HG03064 (cell line): ENCODE data around the gene PFKFB3.

ENCODE experiments used
- ATAC-seq: cut with Tn5 transposase; IDR thresholded peaks from one replicate; pipeline ENCODE4 v1.9.1; 2021; ENCODE audit warnings: low read depth; ENCODE audit not compliant: unreplicated experiment

The PFKFB3 gene

GRCh38 chr10:6217611-6218010 is 14.9 kb downstream of the PFKFB3 start:
- no peak for ATAC-seq

GRCh38 chr10:6218692-6219493 is 16.2 kb downstream of the PFKFB3 start:
- ATAC-seq, result no peak

GRCh38 chr10:6219494-6219836 is 16.7 kb downstream of the PFKFB3 start:
- ATAC-seq, result no peak

- ATAC-seq, result no peak
These were observed 17.9 kb downstream of the PFKFB3 start for GRCh38 chr10:6220418-6221191.

GRCh38 chr10:6221192-6221940 is 18.6 kb downstream of the PFKFB3 start:
- no peak for ATAC-seq

GRCh38 chr10:6221971-6222751 is 19.4 kb downstream of the PFKFB3 start:
- ATAC-seq, result no peak

- ATAC-seq, result no peak
These were observed 20.0 kb downstream of the PFKFB3 start for GRCh38 chr10:6222755-6223154.

- no peak for ATAC-seq
These were observed 21.2 kb downstream of the PFKFB3 start for GRCh38 chr10:6223981-6224380.

- no peak for ATAC-seq
These were observed 22.0 kb downstream of the PFKFB3 start for GRCh38 chr10:6224781-6225180.

GRCh38 chr10:6225263-6225814 is 22.6 kb downstream of the PFKFB3 start:
- no peak for ATAC-seq

GRCh38 chr10:6226216-6226615 is 23.5 kb downstream of the PFKFB3 start:
- no peak for ATAC-seq

GRCh38 chr10:6227346-6227745 is 24.6 kb downstream of the PFKFB3 start:
- no peak for ATAC-seq

GRCh38 chr10:6228010-6228511 is 25.3 kb downstream of the PFKFB3 start:
- no peak for ATAC-seq

- ATAC-seq, result no peak
These were observed 25.9 kb downstream of the PFKFB3 start for GRCh38 chr10:6228647-6229046.

GRCh38 chr10:6229290-6229689 is 26.6 kb downstream of the PFKFB3 start:
- ATAC-seq, result no peak

- ATAC-seq, result no peak
These were observed 27.0 kb downstream of the PFKFB3 start for GRCh38 chr10:6229746-6230145.

- no peak for ATAC-seq
These were observed 27.6 kb downstream of the PFKFB3 start for GRCh38 chr10:6230315-6230714.

GRCh38 chr10:6231146-6231545 is 28.4 kb downstream of the PFKFB3 start:
- ATAC-seq, result no peak

GRCh38 chr10:6231730-6232129 is 29.0 kb downstream of the PFKFB3 start:
- no peak for ATAC-seq

GRCh38 chr10:6232225-6232807 is 29.6 kb downstream of the PFKFB3 start:
- no peak for ATAC-seq
